SK-MEL-5 (cell line): ENCODE data around the gene TAF1C. TPM values are rescaled to one million over a fixed set of nuclear protein-coding genes. Genes with fewer than 3 reads are reported as not detected.

Source experiments
- DNase-seq: peaks from one replicate; pipeline ENCODE4 v3.0.0-alpha.2; 2016; ENCODE audit warnings: low read depth, low spot score
- in situ Hi-C: cut with HindIII; loops from 2 replicates; pipeline ENCODE4 v1.10.0; 2016; ENCODE audit warnings: low sequenced_read_pairs, high pct_unique_total_duplicates, low pct_unique_long_range_greater_than_20kb
- total RNA-seq: library from RNA; depleted of rRNA; stranded (reverse); fragments of >200 nt; shearing (Covaris generic); gene quantifications from 2 replicates; pipeline ENCODE4 v1.2.3, GENCODE V29; 2014

Gene TAF1C
- total RNA-seq, 1 experiment from 2014 or later: 39.7 TPM

- no peak for DNase-seq
- in situ Hi-C loops: no loop called here
Measured at GRCh38 chr16:84194018-84194417, 7.2 kb upstream of the TAF1C start.

DNA sequence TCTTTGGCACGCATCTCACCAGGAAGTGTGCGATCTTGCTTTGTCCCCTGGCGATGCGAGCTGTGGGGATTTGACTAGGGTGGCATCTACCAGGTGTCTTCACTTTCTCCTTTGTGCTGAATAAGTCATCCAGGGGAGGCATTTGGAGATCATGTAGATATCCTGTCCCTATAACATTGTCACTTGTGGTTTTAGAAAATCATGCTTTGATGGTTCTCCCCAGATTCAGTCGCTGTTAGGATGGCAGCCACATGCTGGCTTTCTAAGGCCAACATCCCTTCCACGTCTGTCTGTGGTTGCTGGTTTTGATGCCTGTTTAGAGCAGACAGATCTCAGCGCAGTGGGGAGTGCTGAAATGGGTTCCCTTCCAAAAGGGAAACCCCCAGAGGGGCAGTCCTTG lies 6.6 kb upstream of the TAF1C start:
- DNase-seq: no peak
- in situ Hi-C loops: no loop called here

GRCh38 chr16:84191466-84191865 lies 4.6 kb upstream of the TAF1C start:
- DNase-seq: no peak
- in situ Hi-C loops: no loop called here

DNA sequence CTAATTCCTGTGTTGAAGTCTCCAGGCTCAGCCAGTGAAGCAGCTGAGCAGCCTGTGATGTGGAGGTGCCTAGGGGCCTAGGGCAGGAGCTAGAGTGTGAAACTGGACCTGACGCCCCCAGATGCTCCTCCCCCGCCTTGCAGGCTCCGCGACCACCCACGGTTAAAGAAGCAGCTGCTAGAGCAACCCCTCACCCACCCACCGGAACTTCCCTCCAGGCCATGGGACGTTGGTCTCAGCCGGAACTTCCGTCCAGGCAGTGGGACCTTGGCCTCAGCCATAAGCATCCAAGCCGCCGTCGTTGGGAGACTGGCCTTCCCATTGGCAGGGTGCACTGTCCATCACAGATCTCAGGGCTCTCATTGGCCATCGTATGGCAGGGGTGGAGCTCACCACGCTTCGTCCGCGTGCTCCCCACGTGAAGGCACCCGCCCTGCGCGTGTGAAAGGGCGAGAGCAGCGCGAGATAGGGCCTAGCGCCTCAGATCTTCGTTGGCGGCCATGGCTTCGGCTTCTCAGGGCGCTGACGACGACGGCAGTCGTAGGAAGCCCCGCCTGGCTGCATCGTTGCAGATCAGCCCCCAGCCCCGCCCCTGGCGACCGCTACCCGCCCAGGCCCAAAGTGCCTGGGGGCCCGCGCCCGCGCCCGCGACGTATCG lies 4.0 kb upstream of the TAF1C start, which contains the start of gene ADAD2:
Gene ADAD2 (plus strand): TSS at position 427 of the 658 bp plus-strand sequence. CDS start 74 bp downstream, at position 501.
- no peak for DNase-seq
- in situ Hi-C loops: no loop called here

DNA sequence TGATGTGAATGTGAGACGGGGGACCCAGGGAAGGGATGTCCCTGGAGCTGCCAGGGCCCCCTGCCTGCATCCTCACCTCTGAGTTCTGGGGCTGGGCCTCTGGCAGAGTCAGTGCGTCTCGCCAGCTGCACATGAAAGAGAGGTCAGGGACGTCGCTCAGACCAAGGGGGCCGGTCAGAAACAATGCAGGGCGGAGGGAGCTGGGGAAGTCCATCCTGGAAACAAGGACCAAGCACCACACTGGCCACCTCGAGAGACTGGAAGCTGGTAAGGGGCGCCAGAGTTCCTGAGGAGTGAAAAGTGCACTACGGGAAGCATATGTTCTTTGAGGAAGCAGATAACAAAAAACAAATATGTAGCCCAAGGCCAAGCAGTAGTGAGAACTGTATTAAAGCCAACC lies 2.1 kb downstream of the TAF1C start:
- in situ Hi-C loops: no loop called here
- DNase-seq: no peak

- in situ Hi-C loops: no loop called here
- DNase-seq: peak; percentile 64
Measured at GRCh38 chr16:84183911-84184591, 2.8 kb downstream of the TAF1C start.

- in situ Hi-C loops: no loop called here
- no peak for DNase-seq
Measured at GRCh38 chr16:84183572-84183875, 3.3 kb downstream of the TAF1C start.

- in situ Hi-C loops: no loop called here
- no peak for DNase-seq
Measured at GRCh38 chr16:84182680-84183571, 3.9 kb downstream of the TAF1C start.

DNA sequence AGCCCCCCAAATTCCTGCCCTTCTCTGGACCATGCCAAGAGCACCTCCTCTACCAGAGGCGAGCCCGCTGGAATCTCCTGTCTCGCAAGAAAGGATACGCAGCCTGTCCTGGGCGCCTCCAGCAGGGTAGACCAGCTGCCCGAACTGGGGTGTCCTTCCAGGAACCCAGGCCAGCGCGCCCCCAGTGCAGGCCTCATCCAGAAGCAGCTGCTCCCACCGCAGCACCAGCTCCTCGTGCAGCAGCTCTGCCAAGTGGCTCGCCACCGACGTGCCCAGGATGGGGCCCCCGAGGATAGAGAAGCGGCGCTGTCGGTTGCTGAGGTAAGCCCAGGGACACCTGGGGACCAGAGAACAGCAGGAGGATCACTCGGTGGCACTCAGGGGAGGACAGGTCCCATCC lies 4.8 kb downstream of the TAF1C start:
- no peak for DNase-seq
- in situ Hi-C loops: no loop called here

GRCh38 chr16:84181144-84181915 lies 5.5 kb downstream of the TAF1C start:
- in situ Hi-C loops: no loop called here
- no peak for DNase-seq

- DNase-seq: no peak
- in situ Hi-C loops: no loop called here
Measured at GRCh38 chr16:84180519-84181140, 6.2 kb downstream of the TAF1C start.

- no peak for DNase-seq
- in situ Hi-C loops: no loop called here
Measured at GRCh38 chr16:84179612-84180320, 7.1 kb downstream of the TAF1C start.

GRCh38 chr16:84178892-84179611 lies 7.8 kb downstream of the TAF1C start:
- in situ Hi-C loops: no loop called here
- no peak for DNase-seq

GRCh38 chr16:84178146-84178765 lies 8.6 kb downstream of the TAF1C start:
- DNase-seq: no peak
- in situ Hi-C loops: no loop called here

GRCh38 chr16:84177741-84178073 lies 9.2 kb downstream of the TAF1C start:
- DNase-seq: peak; percentile 39
- in situ Hi-C loops: no loop called here
